GM12891 (cell line): Measurements from ENCODE around the gene ALDH1L1.

Experiments
- PAX5 ChIP-seq: IDR thresholded peaks from 2 replicates; pipeline ENCODE4 v1.6.1; 2011; ENCODE audit warnings: low read length, moderate library complexity, mild to moderate bottlenecking; ENCODE audit not compliant: insufficient read depth, severe bottlenecking
- POLR2A ChIP-seq: IDR thresholded peaks from 2 replicates; pipeline ENCODE4 v1.6.1; 2011; ENCODE audit warnings: low read depth, low read length, control low read depth
- POLR2AphosphoS5 ChIP-seq: IDR thresholded peaks from 2 replicates; pipeline ENCODE4 v1.6.1; 2011; ENCODE audit warnings: low read depth, low read length, control low read depth
- POU2F2 ChIP-seq: IDR thresholded peaks from 2 replicates; pipeline ENCODE4 v1.6.1; 2011; ENCODE audit warnings: low read depth, mild to moderate bottlenecking, control low read depth, low read length, moderate library complexity
- SPI1 ChIP-seq: IDR thresholded peaks from 2 replicates; pipeline ENCODE4 v1.6.1; 2011; ENCODE audit warnings: low read depth, low read length, control low read depth
- TAF1 ChIP-seq: IDR thresholded peaks from 2 replicates; pipeline ENCODE4 v1.6.1; 2011; ENCODE audit warnings: low read depth, low read length, control low read depth

GRCh38 chr3:126119976-126120375, 60.4 kb downstream of the ALDH1L1 start:
- no peak for TF ChIP-seq POLR2A
- TF ChIP-seq POLR2AphosphoS5 = no peak
- no peak for TF ChIP-seq SPI1
- no peak for TF ChIP-seq POU2F2
- no peak for TF ChIP-seq TAF1
- TF ChIP-seq PAX5 = no peak
